H4 (cell line): ENCODE measurements around the gene ARMC8. TPM values are rescaled to one million over a fixed set of nuclear protein-coding genes. Genes with fewer than 3 reads are reported as not detected.
"Not testable (repeated sequence)": the region's sequence is repeated elsewhere in the genome, so short reads cannot be mapped to it uniquely, and the experiment has no call there.

Experiments
- DNase-seq: peaks from one replicate; pipeline ENCODE4 v3.0.0-alpha.2; 2015; ENCODE audit warnings: low spot score
- total RNA-seq: library from RNA; depleted of rRNA; stranded (reverse); fragments of >200 nt; shearing (Covaris generic); gene quantifications from 2 replicates; pipeline ENCODE4 v1.2.3, GENCODE V29; 2014; rRNA removed

Gene ARMC8, protein sequence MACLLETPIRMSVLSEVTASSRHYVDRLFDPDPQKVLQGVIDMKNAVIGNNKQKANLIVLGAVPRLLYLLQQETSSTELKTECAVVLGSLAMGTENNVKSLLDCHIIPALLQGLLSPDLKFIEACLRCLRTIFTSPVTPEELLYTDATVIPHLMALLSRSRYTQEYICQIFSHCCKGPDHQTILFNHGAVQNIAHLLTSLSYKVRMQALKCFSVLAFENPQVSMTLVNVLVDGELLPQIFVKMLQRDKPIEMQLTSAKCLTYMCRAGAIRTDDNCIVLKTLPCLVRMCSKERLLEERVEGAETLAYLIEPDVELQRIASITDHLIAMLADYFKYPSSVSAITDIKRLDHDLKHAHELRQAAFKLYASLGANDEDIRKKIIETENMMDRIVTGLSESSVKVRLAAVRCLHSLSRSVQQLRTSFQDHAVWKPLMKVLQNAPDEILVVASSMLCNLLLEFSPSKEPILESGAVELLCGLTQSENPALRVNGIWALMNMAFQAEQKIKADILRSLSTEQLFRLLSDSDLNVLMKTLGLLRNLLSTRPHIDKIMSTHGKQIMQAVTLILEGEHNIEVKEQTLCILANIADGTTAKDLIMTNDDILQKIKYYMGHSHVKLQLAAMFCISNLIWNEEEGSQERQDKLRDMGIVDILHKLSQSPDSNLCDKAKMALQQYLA
- 40.0 and 81.3 TPM in 2 replicates for total RNA-seq

DNA sequence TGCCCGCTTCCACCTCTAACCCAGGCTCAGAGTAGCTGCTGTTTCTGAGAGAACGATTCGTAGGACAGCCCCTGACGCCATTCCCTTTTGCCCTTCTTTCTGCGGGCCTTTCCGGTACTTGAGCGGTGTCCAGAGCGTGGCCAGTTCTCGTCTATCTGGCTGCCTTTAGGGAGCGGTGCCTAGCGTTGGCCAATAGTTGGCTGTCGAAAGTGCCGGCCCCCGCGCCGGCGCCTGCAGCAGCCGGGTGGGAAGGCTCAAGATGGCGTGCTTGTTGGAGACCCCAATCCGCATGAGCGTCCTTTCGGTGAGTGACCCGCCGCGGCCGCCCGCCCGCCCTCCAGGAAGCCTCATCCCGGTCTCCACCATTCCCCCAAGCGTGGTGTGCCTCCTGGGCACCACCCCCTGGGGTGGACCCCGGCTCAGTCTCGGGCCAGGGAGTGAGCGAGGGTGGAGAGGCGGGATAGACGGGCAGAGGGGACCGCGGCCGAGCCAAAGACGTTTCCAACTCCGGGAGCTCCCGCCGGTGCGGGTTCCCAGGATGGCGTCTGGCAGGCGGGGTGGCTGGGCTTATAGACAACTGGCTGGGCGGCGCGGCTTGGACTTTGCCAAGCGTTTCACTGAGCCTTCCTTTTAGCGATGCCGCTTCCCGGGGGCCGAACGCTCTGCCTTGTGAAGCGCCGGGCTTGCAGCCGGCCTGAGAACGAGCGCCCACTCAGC lies at the start of gene ARMC8:
TSS of gene ARMC8 (plus strand) at position 6 of the 717 bp plus-strand sequence. CDS start at position 260, 254 bp downstream.
- DNase-seq, result no peak

DNA sequence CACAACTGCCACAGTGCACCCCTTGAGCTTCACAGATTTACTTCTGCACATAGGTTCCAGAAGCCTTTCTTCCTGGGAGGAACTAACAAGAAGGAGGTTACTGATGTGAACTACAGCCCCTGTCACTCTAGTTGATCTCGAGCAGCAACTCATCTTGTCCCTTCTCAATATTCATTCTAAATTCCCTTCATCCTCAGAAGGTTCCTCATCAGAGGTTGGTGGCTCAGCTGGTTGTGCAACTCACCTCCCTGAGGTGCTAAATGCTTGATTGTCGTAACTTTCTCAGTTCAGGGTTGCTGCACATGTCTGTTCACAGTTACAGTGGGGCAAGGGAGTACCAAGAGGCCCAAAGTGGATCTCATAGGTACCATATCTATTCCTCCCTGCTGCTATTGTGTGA lies 49.2 kb upstream of the ARMC8 start:
- no peak for DNase-seq

- DNase-seq, result no peak
Measured at GRCh38 chr3:138139691-138140090, 47.4 kb upstream of the ARMC8 start.

DNA sequence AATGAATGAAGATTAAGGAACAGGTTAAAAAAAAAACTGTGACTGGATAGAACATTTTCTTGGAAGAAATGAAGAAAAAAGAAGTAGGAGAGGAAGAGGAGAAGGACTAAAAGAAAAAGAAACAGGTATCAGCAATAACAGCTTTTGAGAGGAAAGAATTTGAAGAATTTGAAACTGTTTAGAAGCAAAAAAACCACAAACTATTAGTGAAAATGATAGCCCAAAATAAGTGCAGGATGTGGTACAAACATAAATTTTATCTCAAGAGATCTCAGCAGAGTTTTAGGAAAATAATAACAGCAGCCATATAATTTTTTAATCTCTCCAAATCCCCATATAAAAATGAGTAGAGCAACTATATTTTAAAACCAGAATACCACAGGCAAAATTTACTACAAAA lies 46.2 kb upstream of the ARMC8 start:
- no peak for DNase-seq

GRCh38 chr3:138142181-138142580 lies 44.9 kb upstream of the ARMC8 start:
- DNase-seq, result not testable (repeated sequence)

DNA sequence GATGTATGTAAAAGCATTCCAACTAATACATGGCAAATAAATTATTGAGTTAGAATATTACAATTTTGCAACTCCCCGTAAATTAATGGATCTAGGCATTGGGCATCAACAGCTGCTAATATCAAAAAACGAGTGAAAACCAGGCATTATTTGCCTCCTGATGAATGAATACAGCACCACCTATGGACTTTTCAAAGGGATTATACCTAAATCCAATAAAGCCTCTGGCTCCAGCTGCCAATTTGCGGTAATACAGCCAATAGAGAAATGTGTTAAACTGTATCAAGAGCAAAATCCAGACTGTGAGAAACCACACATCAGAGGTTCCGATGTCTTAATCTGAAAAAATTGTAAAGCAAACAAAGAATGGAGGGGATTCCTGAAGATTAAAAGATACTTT lies 38.6 kb upstream of the ARMC8 start:
- no peak for DNase-seq

GRCh38 chr3:138154534-138154933 lies 32.6 kb upstream of the ARMC8 start:
- no peak for DNase-seq

DNA sequence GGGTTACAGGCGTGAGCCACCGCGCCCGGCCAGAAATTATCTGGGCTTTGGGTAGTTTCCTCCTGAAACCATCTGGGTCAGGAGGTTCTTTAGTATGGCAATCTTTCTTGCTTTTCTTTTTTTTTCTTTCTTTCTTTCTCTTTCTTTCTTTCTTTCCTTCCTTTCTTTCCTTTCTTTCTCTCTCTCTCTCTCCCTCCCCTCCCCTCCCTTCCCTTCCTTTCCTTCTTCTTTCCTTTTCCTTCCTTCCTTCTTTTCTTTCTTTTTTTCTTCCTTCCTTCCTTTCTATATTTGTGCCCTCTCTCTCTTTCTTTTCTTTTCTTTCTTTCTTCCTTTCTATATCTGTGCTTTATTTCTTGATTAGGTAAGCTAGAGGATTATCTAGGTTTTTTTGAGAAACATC lies 29.4 kb upstream of the ARMC8 start:
- DNase-seq, result no peak

GRCh38 chr3:138165061-138165460 lies 22.0 kb upstream of the ARMC8 start:
- no peak for DNase-seq

GRCh38 chr3:138172625-138173024 lies 14.5 kb upstream of the ARMC8 start:
- DNase-seq, result no peak

- no peak for DNase-seq
Measured at GRCh38 chr3:138173769-138174420, 13.2 kb upstream of the ARMC8 start.

DNA sequence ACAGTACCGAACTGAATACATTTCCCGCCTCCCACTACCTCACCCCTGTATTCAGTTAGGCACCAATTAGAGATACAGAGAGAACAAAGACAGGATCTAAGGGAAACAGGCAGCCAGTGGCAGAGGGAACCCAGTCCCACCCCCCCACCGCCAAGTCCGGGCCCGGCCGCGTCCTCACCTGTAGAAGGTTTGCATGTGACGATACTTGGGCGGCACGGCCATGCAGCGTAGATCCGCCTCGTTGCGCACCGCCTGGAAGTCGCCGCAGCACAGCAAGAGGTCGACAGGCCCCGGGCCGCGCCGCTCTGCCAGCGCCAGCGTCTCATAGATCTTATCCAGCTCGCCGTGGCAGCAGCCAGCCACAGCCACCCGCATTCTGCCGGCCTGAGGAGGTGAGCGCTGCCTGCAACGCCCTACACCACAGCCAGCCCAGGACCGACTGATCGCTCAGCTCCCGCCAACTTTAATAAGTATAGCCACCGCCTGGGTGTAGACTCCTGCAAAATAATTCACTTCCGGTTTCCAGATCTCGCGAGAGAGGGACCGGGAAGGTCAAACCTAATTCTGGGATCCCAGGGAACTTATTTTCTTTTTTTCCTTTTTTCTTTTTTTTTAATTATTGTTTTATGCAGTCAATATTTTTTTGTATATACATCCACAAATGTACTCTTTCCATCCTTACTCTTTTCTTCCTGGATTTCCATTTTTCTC lies 12.5 kb upstream of the ARMC8 start, which contains the start of gene DBR1:
TSS of gene DBR1 (minus strand) at position 501 of the 711 bp plus-strand sequence. CDS start at position 375, 126 bp downstream.
- peak; percentile 80 for DNase-seq

DNA sequence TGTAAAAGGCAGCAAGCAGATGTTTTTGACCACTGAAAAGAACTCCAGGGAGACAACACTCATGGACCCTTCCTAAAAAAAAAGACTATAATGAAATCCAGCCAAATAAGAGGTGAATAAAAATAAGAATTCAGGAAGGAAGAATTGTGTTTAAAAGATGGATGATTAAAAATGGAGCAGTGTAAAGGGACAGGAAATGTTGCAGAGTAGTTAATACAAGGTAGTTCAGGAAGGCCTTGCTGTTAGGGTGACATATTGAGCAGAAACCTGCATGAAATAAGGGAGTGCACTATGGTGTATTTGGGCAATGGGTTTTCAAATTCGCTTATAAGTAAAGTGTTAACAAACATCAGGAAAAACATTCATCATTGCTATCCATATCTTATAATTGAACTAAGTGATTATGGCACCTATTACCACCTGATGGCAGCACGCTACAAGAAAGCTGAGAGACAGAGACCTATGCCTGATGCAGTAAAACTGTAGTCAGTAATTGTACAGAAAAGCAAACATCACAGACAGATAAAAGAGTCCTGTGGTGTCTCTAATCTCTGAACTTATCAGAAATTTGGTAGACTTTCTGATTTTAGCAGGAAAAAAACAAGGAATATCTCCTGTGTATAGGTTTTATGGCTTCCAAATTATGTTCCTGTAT lies 6.6 kb upstream of the ARMC8 start:
- peak; percentile 59 for DNase-seq

GRCh38 chr3:138184994-138185393 lies 2.1 kb upstream of the ARMC8 start:
- DNase-seq, result no peak

- DNase-seq, result no peak
Measured at GRCh38 chr3:138186221-138186620, 880 bp upstream of the ARMC8 start.

GRCh38 chr3:138186803-138187295 lies 252 bp upstream of the ARMC8 start:
- DNase-seq, result peak; percentile 88

- peak; percentile 18 for DNase-seq
Measured at GRCh38 chr3:138188013-138188730, 1.1 kb downstream of the ARMC8 start.

- DNase-seq, result no peak
Measured at GRCh38 chr3:138195481-138195880, 8.4 kb downstream of the ARMC8 start.

GRCh38 chr3:138196023-138196422 lies 8.9 kb downstream of the ARMC8 start:
- no peak for DNase-seq

- no peak for DNase-seq
Measured at GRCh38 chr3:138197058-138197457, 10.0 kb downstream of the ARMC8 start.
